ENCODE results near the gene AAGAB. TPM values are rescaled to one million over a fixed set of nuclear protein-coding genes. Genes with fewer than 3 reads are reported as not detected.

Gene AAGAB
- total RNA-seq, 1 experiment from 2014 or later, result 102 TPM

GRCh38 chr15:67225336-67225735 lies 29.1 kb downstream of the AAGAB start:
- DNase-seq (ENCODE audit: low read depth, low spot score) (no peak), ATAC-seq (no peak)
- ChIA-PET CTCF (no interaction called here), POLR2A (no interaction called here)
- in situ Hi-C loops (cut with HindIII; ENCODE audit: low pct_unique_long_range_greater_than_20kb, low sequenced_read_pairs) (no loop called here), intact Hi-C loops (cut with micrococcal nuclease; ENCODE audit: unreplicated experiment) (no loop called here)
- Histone ChIP-seq H3K9me3 (ENCODE audit: control insufficient read depth, insufficient read depth, low read depth, low read length) (no peaks in the 10 kb centered on the region), H3K27ac (ENCODE audit: low read length) (no peak overlapping the region), H3K4me3 (ENCODE audit: low read depth in 2 of 2, low read length in 2 of 2) (no peak overlapping the region), H3K36me3 (ENCODE audit: control insufficient read depth, insufficient read depth, low read length) (peaks cover 8% of the 10 kb centered on the region; the same call in 1 of the 2 replicates), H3K27me3 (ENCODE audit: control insufficient read depth, insufficient read depth, low read length) (no peaks in the 10 kb centered on the region), H3K4me1 (ENCODE audit: control insufficient read depth, insufficient read depth, low read length) (no peaks in the 10 kb centered on the region)
- TF ChIP-seq REST (IDR thresholded peaks at IDR 0.05; ENCODE audit: insufficient read depth in 1 of 2, low read depth in 2 of 2, low read length in 1 of 2), result no peak
- no peak for TF ChIP-seq SIN3A (IDR thresholded peaks at IDR 0.05; ENCODE audit: borderline replicate concordance, insufficient read depth, low read depth, low read length)
- TF ChIP-seq POLR2AphosphoS5 (IDR thresholded peaks at IDR 0.05; ENCODE audit: low read depth, low read length), result no peak
- TF ChIP-seq CTCF (IDR thresholded peaks at IDR 0.05), result no peak
- no peak for TF ChIP-seq TCF7L2 (IDR thresholded peaks at IDR 0.05; ENCODE audit: low read depth, low read length)
- BruUV-seq (replicated peaks), result no TSS peak

- Histone ChIP-seq H3K36me3 (ENCODE audit: control insufficient read depth, insufficient read depth, low read length) (peaks cover 8% of the 10 kb centered on the region; the same call in 1 of the 2 replicates), H3K9me3 (ENCODE audit: control insufficient read depth, insufficient read depth, low read depth, low read length) (no peaks in the 10 kb centered on the region), H3K27me3 (ENCODE audit: control insufficient read depth, insufficient read depth, low read length) (no peaks in the 10 kb centered on the region), H3K27ac (ENCODE audit: low read length) (no peak overlapping the region), H3K4me1 (ENCODE audit: control insufficient read depth, insufficient read depth, low read length) (no peaks in the 10 kb centered on the region), H3K4me3 (ENCODE audit: low read depth in 2 of 2, low read length in 2 of 2) (no peak overlapping the region)
- intact Hi-C loops (cut with micrococcal nuclease; ENCODE audit: unreplicated experiment), result no loop called here
- in situ Hi-C loops (cut with HindIII; ENCODE audit: low pct_unique_long_range_greater_than_20kb, low sequenced_read_pairs), result no loop called here
- ChIA-PET POLR2A (no interaction called here), CTCF (interaction anchor here (0.7 kb wide), 1 partner anchor 259 kb away, joined by 10 read pairs; no protein-coding TSS in a partner anchor)
- ATAC-seq, result no peak
- TF ChIP-seq SIN3A (IDR thresholded peaks at IDR 0.05; ENCODE audit: borderline replicate concordance, insufficient read depth, low read depth, low read length) (no peak), CTCF (IDR thresholded peaks at IDR 0.05) (no peak), TCF7L2 (IDR thresholded peaks at IDR 0.05; ENCODE audit: low read depth, low read length) (no peak), POLR2AphosphoS5 (IDR thresholded peaks at IDR 0.05; ENCODE audit: low read depth, low read length) (no peak), REST (IDR thresholded peaks at IDR 0.05; ENCODE audit: insufficient read depth in 1 of 2, low read depth in 2 of 2, low read length in 1 of 2) (no peak)
- BruUV-seq (replicated peaks), result no TSS peak
- DNase-seq (ENCODE audit: low read depth, low spot score), result no peak
Observed at GRCh38 chr15:67224889-67225288, 29.6 kb downstream of the AAGAB start.

All from Panc1 (cell line).